Testis (tissue), 2 donors: ENCODE measurements around the gene ASXL3.

Source experiments
- POLR2A ChIP-seq: fragments of 450-650 bp; IDR thresholded peaks from one replicate; pipeline ENCODE4 v1.6.1; 2017; ENCODE audit warnings: antibody characterized with exemption, mild to moderate bottlenecking, moderate library complexity
- TF ChIP-seq, protein P1 (sequence below), 3 experiments: fragments of 450-650 bp in 2 of 3; fragments of 200-600 bp in 1 of 3; sonication (generic) in 1 of 3; IDR thresholded peaks; one replicate each; pipeline ENCODE4 v1.5.1; 2016 to 2019; ENCODE audit warnings: antibody characterized with exemption in 3 of 3, mild to moderate bottlenecking in 2 of 3, moderate library complexity in 1 of 3

DNA sequence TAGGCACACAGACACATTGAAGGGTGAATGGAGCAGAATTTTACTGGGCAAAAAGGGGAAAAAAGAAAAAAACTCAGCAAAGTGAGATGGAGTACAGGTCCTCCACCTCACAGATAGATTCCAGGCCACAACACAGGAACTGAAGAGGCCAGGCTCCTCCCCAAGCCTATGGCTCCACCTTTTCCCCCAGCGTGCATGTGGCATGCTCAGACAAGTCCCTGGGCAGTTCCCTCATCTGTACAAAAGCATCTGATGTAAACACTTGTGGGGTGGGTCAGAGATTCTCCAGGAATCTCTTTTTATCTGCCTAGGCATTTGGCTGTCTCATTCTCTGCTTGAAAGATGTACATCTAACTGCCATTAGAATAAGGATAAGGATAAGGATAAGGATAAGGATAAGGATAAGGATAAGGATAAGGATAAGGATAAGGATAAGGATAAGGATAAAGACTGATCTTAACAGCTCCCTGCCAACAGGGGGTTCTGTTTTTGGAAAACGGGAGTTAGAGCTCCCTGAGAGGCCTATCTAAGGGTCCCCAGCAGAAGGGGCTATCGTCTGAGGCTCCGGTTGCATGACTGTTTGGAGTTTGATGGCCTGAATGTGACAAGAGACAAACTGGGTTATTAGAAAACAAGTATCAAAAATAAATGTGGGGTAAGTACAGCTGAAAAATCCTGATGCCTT is 17.2 kb upstream of the ASXL3 start:
- TF ChIP-seq, protein P1, sequence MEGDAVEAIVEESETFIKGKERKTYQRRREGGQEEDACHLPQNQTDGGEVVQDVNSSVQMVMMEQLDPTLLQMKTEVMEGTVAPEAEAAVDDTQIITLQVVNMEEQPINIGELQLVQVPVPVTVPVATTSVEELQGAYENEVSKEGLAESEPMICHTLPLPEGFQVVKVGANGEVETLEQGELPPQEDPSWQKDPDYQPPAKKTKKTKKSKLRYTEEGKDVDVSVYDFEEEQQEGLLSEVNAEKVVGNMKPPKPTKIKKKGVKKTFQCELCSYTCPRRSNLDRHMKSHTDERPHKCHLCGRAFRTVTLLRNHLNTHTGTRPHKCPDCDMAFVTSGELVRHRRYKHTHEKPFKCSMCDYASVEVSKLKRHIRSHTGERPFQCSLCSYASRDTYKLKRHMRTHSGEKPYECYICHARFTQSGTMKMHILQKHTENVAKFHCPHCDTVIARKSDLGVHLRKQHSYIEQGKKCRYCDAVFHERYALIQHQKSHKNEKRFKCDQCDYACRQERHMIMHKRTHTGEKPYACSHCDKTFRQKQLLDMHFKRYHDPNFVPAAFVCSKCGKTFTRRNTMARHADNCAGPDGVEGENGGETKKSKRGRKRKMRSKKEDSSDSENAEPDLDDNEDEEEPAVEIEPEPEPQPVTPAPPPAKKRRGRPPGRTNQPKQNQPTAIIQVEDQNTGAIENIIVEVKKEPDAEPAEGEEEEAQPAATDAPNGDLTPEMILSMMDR (IDR thresholded peaks at IDR 0.05), result no peak
- TF ChIP-seq POLR2A, result no peak
